ENCODE measurements around the gene SPSB2.

The SPSB2 gene

GRCh38 chr12:6903722-6904121, 30.6 kb upstream of the SPSB2 start:
- Histone ChIP-seq H3K27me3 (no peaks in the 10 kb centered on the region), H3K9me3 (no peaks in the 10 kb centered on the region), H3K36me3 (no peaks in the 10 kb centered on the region), H3K4me3 (ENCODE audit: low read depth in 1 of 2, low read length in 1 of 2) (no peak overlapping the region), H3K4me1 (ENCODE audit: control insufficient read depth in 1 of 2, insufficient read depth in 1 of 2, low read depth in 1 of 2, low read length in 1 of 2) (peaks cover 34 to 38% of the 10 kb centered on the region in 2 experiments), H3K27ac (peak overlapping the region; percentile 79)
- TF ChIP-seq CTCF (IDR thresholded peaks at IDR 0.05), result no peak

- Histone ChIP-seq H3K4me3 (ENCODE audit: low read depth in 1 of 2, low read length in 1 of 2) (no peak overlapping the region), H3K27ac (no peak overlapping the region)
Observed at GRCh38 chr12:6902448-6902847, 29.3 kb upstream of the SPSB2 start.

GRCh38 chr12:6899837-6900519, 26.9 kb upstream of the SPSB2 start:
- Histone ChIP-seq H3K9me3 (no peaks in the 10 kb centered on the region), H3K4me1 (ENCODE audit: control insufficient read depth in 1 of 2, insufficient read depth in 1 of 2, low read depth in 1 of 2, low read length in 1 of 2) (peaks cover 31 to 36% of the 10 kb centered on the region in 2 experiments), H3K27me3 (no peaks in the 10 kb centered on the region), H3K4me3 (ENCODE audit: low read depth in 1 of 2, low read length in 1 of 2) (peak overlapping the region in 1 of 2 experiments; percentile 19), H3K36me3 (no peaks in the 10 kb centered on the region), H3K27ac (peak overlapping the region; percentile 60)
- no peak for TF ChIP-seq CTCF (IDR thresholded peaks at IDR 0.05)

More at GRCh38 chr12:6902448-6902847, 29.3 kb upstream of the SPSB2 start:
- H3K27me3 ChIP-seq, result no peaks in the 10 kb centered on the region
- H3K9me3 ChIP-seq, result no peaks in the 10 kb centered on the region
- no peaks in the 10 kb centered on the region for H3K36me3 ChIP-seq
- TF ChIP-seq CTCF (IDR thresholded peaks at IDR 0.05), result no peak
- peaks cover 34 to 38% of the 10 kb centered on the region in 2 experiments for H3K4me1 ChIP-seq (ENCODE audit: control insufficient read depth in 1 of 2, insufficient read depth in 1 of 2, low read depth in 1 of 2, low read length in 1 of 2)

GRCh38 chr12:6899427-6899826, 26.3 kb upstream of the SPSB2 start:
- Histone ChIP-seq H3K4me3 (ENCODE audit: low read depth in 1 of 2, low read length in 1 of 2) (no peak overlapping the region), H3K36me3 (no peaks in the 10 kb centered on the region), H3K4me1 (ENCODE audit: control insufficient read depth in 1 of 2, insufficient read depth in 1 of 2, low read depth in 1 of 2, low read length in 1 of 2) (peaks cover 31 to 36% of the 10 kb centered on the region in 2 experiments), H3K27me3 (no peaks in the 10 kb centered on the region), H3K27ac (peak overlapping the region; percentile 60), H3K9me3 (no peaks in the 10 kb centered on the region)
- TF ChIP-seq CTCF (IDR thresholded peaks at IDR 0.05), result no peak

GRCh38 chr12:6896846-6897435, 23.8 kb upstream of the SPSB2 start:
- no peaks in the 10 kb centered on the region for H3K9me3 ChIP-seq
- no peak for TF ChIP-seq CTCF (IDR thresholded peaks at IDR 0.05)
- peaks cover 31 to 38% of the 10 kb centered on the region in 2 experiments for H3K4me1 ChIP-seq (ENCODE audit: control insufficient read depth in 1 of 2, insufficient read depth in 1 of 2, low read depth in 1 of 2, low read length in 1 of 2)
- H3K27ac ChIP-seq, result no peak overlapping the region
- H3K4me3 ChIP-seq (ENCODE audit: low read depth in 1 of 2, low read length in 1 of 2), result no peak overlapping the region
- no peaks in the 10 kb centered on the region for H3K36me3 ChIP-seq
- no peaks in the 10 kb centered on the region for H3K27me3 ChIP-seq

All from neutrophil (primary cell).